WERI-Rb-1 (cell line): ENCODE measurements around the gene PTCD1.

Experiments
- DNase-seq: peaks from one replicate; pipeline ENCODE4 v3.0.0-alpha.2; 2020
- H3K27ac ChIP-seq: fragments of 250-450 bp; sonication (Bioruptor Pico); 2 replicates; pipeline ENCODE4 v1.5.1; 2020; ENCODE audit warnings: mild to moderate bottlenecking, moderate library complexity
- H3K27me3 ChIP-seq: fragments of 250-450 bp; sonication (Bioruptor Pico); 2 replicates; pipeline ENCODE4 v1.5.1; 2021; ENCODE audit warnings: mild to moderate bottlenecking, low read depth, moderate library complexity; ENCODE audit not compliant: insufficient read depth, severe bottlenecking
- H3K36me3 ChIP-seq: fragments of 250-450 bp; sonication (Bioruptor Pico); 2 replicates; pipeline ENCODE4 v1.5.1; 2020; ENCODE audit warnings: mild to moderate bottlenecking, moderate library complexity
- H3K4me3 ChIP-seq: 2 replicates; pipeline ENCODE4 v1.5.1; 2011; ENCODE audit warnings: low read depth, mild to moderate bottlenecking, control low read depth, low read length
- H3K9me3 ChIP-seq: fragments of 250-450 bp; sonication (Bioruptor Pico); 2 replicates; pipeline ENCODE4 v1.5.1; 2021; ENCODE audit warnings: mild to moderate bottlenecking, moderate library complexity; ENCODE audit not compliant: severe bottlenecking
- CTCF ChIP-seq: IDR thresholded peaks from 2 replicates; pipeline ENCODE4 v1.5.1; 2011; ENCODE audit warnings: low read depth, mild to moderate bottlenecking, control low read depth, inconsistent platforms, low read length

PTCD1 gene

DNA sequence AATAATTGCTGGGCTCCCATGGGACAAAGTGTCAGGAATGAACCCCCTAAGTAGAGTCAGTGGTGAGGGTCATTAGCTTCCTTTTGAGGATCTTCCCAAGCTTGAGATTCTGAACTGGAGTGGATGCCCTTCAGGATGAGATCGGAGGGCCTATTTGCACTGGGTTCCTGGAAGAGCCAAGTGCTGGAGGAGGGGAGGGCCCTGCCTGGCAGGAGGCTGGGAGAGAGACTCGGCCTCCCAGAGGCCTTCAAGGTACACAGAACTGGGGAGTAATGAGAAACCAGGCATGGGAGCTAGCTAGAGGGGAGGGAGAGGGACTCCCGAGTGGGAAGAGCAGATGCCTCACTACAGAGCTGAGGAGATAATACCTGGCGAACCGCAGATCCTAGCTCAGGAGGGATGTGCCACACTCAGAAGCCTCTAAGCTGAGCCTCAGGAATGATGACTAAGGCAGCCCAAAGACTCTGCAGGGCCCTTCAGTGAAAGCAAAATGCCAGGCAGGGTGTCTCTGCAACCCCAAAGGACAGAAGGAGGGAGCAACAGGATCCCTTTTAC, 39.6 kb downstream of the PTCD1 start:
- Histone ChIP-seq H3K9me3 (no peaks in the 10 kb centered on the region), H3K36me3 (peaks cover 85% of the 10 kb centered on the region), H3K4me3 (no peak overlapping the region), H3K27me3 (no peaks in the 10 kb centered on the region), H3K27ac (no peak overlapping the region)
- TF ChIP-seq CTCF, result no peak
- DNase-seq, result no peak

DNA sequence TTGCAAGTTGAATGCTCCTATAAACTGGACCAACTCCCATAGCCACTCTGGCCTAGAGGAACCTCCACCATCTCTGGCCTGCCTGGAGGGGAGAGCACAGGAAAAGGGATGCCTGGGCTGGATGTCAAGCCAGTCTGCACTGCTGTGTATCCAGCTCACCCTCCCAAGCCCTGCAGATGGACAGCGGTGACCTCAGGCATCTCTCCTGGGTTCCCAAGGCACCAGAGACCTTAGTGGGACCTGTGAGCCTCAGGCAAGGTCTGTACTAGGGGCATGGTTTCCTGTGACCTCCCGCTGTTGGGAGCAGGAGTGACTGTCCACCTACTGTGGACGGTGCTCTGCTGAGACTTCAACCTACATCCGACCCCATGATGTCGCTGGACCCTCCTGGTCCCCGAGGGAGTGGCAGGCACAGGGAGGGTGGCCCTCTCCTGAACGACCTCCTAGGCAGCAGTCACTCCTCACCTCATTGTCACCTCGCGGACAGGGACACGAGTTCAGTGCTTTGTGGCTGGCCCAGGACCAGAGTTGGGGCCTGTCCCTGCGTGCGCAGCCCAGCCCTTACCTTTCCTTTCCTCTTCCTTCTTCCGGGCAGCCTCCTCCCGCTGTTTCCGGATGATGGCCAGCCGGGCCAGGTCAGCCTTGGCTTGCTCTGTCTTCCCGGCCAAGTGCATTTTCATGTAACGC, 41.2 kb downstream of the PTCD1 start:
- Histone ChIP-seq H3K4me3 (no peak overlapping the region), H3K27ac (no peak overlapping the region), H3K9me3 (no peaks in the 10 kb centered on the region), H3K27me3 (no peaks in the 10 kb centered on the region), H3K36me3 (peaks cover 73% of the 10 kb centered on the region)
- no peak for DNase-seq
- TF ChIP-seq CTCF, result no peak

- Histone ChIP-seq H3K4me3 (no peak overlapping the region), H3K36me3 (peaks cover 67% of the 10 kb centered on the region), H3K27me3 (no peaks in the 10 kb centered on the region), H3K27ac (no peak overlapping the region), H3K9me3 (no peaks in the 10 kb centered on the region)
- no peak for TF ChIP-seq CTCF
- no peak for DNase-seq
These were observed 41.9 kb downstream of the PTCD1 start for GRCh38 chr7:99396418-99397296.

- no peak overlapping the region for H3K27ac ChIP-seq
- TF ChIP-seq CTCF, result no peak
- no peaks in the 10 kb centered on the region for H3K9me3 ChIP-seq
- no peaks in the 10 kb centered on the region for H3K27me3 ChIP-seq
- H3K36me3 ChIP-seq, result peaks cover 59% of the 10 kb centered on the region
- DNase-seq, result no peak
- no peak overlapping the region for H3K4me3 ChIP-seq
These were observed 42.8 kb downstream of the PTCD1 start for GRCh38 chr7:99395616-99396327.

GRCh38 chr7:99394188-99394502, 44.5 kb downstream of the PTCD1 start:
- no peak for TF ChIP-seq CTCF
- H3K4me3 ChIP-seq, result no peak overlapping the region
- no peaks in the 10 kb centered on the region for H3K9me3 ChIP-seq
- no peaks in the 10 kb centered on the region for H3K27me3 ChIP-seq
- DNase-seq, result no peak
- peaks cover 46% of the 10 kb centered on the region for H3K36me3 ChIP-seq
- no peak overlapping the region for H3K27ac ChIP-seq
